ENCODE results near the gene UBE2QL1.

- TF ChIP-seq CTCF (IDR thresholded peaks at IDR 0.05) (no peak), POLR2A (IDR thresholded peaks at IDR 0.05) (no peak), POLR2AphosphoS5 (IDR thresholded peaks at IDR 0.05) (no peak)
Observed at GRCh38 chr5:6403416-6403815, 45.2 kb upstream of the UBE2QL1 start.
